Measurements from ENCODE around the gene IFIH1.

IFIH1 gene

DNA sequence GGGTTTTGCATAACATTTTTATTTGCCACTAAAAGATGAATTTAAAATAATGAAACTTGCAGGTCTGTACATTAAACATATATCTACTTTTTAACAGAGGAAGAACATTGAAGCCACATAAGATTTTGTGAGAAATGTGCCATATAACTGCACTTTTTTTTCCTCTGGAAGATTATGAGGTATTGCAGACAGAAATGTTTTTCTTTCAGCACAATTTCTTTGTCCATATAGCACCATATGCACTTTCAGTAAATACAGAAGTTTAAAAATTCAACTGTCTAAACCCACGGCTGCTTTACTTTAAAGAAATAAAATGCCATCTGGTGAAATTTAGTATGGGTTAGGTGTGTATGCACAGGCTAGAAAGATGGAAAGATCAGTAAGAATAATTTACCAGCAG is 74.8 kb downstream of the IFIH1 start:
- ATAC-seq: no peak
- TF ChIP-seq ZNF70 (CRISPR knock-in tag; IDR thresholded peaks at IDR 0.05) (no peak), BACH2 (CRISPR knock-in tag; IDR thresholded peaks at IDR 0.05; ENCODE audit: borderline replicate concordance) (no peak), ZC3H10 (CRISPR knock-in tag; IDR thresholded peaks at IDR 0.05) (no peak), SNAI2 (CRISPR knock-in tag; IDR thresholded peaks at IDR 0.05) (no peak), OSR1 (CRISPR knock-in tag; IDR thresholded peaks at IDR 0.05) (no peak), ZFP3 (CRISPR knock-in tag; IDR thresholded peaks at IDR 0.05) (no peak)
- TF ChIP-seq, protein P1, sequence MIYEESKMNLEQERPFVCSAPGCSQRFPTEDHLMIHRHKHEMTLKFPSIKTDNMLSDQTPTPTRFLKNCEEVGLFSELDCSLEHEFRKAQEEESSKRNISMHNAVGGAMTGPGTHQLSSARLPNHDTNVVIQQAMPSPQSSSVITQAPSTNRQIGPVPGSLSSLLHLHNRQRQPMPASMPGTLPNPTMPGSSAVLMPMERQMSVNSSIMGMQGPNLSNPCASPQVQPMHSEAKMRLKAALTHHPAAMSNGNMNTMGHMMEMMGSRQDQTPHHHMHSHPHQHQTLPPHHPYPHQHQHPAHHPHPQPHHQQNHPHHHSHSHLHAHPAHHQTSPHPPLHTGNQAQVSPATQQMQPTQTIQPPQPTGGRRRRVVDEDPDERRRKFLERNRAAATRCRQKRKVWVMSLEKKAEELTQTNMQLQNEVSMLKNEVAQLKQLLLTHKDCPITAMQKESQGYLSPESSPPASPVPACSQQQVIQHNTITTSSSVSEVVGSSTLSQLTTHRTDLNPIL (CRISPR knock-in tag; IDR thresholded peaks at IDR 0.05; ENCODE audit: low read depth): no peak

DNA sequence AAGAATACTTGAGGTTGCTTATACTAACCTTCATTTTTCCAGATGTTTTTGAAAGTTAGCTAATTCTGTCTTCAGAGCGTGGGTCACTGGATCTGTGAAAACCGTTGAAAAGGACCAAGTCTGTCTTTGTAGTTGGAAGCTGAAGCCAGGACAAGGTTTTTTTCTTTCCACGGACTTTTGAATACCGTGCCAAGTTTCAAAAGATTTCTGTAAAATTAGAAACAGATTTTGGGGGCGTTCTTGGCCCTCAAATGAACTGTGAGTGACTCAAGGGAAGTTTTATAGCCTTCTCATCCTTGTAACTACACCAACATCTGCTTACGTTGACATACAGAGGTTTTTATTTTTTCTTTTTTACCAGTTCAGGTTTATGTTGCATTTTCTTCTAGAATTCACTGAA is 75.2 kb downstream of the IFIH1 start, which contains the start of gene FAP:
Gene FAP, minus strand, starts transcription at position 152 of the 400 bp plus-strand sequence. Its CDS starts 118 bp downstream, at position 34.
- TF ChIP-seq ESRRG (CRISPR knock-in tag; IDR thresholded peaks at IDR 0.05) (no peak), ISL1 (CRISPR knock-in tag; IDR thresholded peaks at IDR 0.05) (peak; percentile 38; the same call in 1 of the 2 replicates)
- TF ChIP-seq, protein P2, sequence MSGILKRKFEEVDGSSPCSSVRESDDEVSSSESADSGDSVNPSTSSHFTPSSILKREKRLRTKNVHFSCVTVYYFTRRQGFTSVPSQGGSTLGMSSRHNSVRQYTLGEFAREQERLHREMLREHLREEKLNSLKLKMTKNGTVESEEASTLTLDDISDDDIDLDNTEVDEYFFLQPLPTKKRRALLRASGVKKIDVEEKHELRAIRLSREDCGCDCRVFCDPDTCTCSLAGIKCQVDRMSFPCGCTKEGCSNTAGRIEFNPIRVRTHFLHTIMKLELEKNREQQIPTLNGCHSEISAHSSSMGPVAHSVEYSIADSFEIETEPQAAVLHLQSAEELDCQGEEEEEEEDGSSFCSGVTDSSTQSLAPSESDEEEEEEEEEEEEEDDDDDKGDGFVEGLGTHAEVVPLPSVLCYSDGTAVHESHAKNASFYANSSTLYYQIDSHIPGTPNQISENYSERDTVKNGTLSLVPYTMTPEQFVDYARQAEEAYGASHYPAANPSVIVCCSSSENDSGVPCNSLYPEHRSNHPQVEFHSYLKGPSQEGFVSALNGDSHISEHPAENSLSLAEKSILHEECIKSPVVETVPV (CRISPR knock-in tag; IDR thresholded peaks at IDR 0.05): no peak
- ATAC-seq: peak; percentile 69

DNA sequence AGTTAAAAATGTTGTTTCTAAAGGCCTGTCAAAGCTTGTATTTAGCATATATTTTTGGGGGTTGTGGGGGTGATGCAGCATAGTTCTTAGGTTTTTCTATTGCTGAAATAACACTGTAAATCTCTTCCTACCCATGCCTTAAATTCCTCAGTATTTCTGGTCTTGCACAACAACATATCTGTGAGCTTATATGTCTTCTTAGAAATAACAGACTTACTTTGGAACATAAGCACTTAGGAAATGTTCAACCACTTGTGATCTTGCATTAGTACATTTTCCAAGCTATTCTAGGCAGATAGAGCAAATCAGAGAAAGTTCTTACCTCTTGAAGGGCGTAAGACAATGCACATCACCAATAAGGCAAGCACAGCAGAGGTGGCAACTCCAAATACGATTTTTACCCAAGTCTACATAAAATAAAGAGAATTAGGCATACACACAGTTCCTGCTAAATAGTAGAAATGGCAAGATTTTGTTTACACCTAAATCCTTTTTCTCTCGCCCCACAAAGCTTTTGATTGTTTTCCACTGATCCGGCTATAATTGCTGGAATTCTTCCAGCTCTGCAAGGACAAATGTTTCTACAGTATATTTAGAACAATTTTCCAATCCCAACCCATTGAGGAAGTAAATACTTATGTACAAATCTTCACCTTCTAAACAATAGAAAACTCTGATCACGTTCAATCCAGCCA is 75.8 kb downstream of the IFIH1 start:
- ATAC-seq: peak; percentile 26
- TF ChIP-seq SNAI2 (CRISPR knock-in tag; IDR thresholded peaks at IDR 0.05) (no peak), OSR1 (CRISPR knock-in tag; IDR thresholded peaks at IDR 0.05) (no peak), ZFP3 (CRISPR knock-in tag; IDR thresholded peaks at IDR 0.05) (no peak), TCF4 (CRISPR knock-in tag; IDR thresholded peaks at IDR 0.05; ENCODE audit: borderline replicate concordance) (no peak), PPARA (CRISPR knock-in tag; IDR thresholded peaks at IDR 0.05; ENCODE audit: borderline replicate concordance) (no peak), TOX (CRISPR knock-in tag; IDR thresholded peaks at IDR 0.05; ENCODE audit: borderline replicate concordance) (no peak), BACH2 (CRISPR knock-in tag; IDR thresholded peaks at IDR 0.05; ENCODE audit: borderline replicate concordance) (no peak), GLIS3 (CRISPR knock-in tag; IDR thresholded peaks at IDR 0.05) (no peak), ARNTL (CRISPR knock-in tag; IDR thresholded peaks at IDR 0.05; ENCODE audit: borderline replicate concordance, low read depth) (no peak), RARB (CRISPR knock-in tag; IDR thresholded peaks at IDR 0.05) (no peak), ZNF70 (CRISPR knock-in tag; IDR thresholded peaks at IDR 0.05) (no peak)
- TF ChIP-seq, protein P2 (CRISPR knock-in tag; IDR thresholded peaks at IDR 0.05): no peak
- TF ChIP-seq, protein P3, sequence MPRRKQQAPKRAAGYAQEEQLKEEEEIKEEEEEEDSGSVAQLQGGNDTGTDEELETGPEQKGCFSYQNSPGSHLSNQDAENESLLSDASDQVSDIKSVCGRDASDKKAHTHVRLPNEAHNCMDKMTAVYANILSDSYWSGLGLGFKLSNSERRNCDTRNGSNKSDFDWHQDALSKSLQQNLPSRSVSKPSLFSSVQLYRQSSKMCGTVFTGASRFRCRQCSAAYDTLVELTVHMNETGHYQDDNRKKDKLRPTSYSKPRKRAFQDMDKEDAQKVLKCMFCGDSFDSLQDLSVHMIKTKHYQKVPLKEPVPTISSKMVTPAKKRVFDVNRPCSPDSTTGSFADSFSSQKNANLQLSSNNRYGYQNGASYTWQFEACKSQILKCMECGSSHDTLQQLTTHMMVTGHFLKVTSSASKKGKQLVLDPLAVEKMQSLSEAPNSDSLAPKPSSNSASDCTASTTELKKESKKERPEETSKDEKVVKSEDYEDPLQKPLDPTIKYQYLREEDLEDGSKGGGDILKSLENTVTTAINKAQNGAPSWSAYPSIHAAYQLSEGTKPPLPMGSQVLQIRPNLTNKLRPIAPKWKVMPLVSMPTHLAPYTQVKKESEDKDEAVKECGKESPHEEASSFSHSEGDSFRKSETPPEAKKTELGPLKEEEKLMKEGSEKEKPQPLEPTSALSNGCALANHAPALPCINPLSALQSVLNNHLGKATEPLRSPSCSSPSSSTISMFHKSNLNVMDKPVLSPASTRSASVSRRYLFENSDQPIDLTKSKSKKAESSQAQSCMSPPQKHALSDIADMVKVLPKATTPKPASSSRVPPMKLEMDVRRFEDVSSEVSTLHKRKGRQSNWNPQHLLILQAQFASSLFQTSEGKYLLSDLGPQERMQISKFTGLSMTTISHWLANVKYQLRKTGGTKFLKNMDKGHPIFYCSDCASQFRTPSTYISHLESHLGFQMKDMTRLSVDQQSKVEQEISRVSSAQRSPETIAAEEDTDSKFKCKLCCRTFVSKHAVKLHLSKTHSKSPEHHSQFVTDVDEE (CRISPR knock-in tag; IDR thresholded peaks at IDR 0.05): no peak
- TF ChIP-seq, protein P4, sequence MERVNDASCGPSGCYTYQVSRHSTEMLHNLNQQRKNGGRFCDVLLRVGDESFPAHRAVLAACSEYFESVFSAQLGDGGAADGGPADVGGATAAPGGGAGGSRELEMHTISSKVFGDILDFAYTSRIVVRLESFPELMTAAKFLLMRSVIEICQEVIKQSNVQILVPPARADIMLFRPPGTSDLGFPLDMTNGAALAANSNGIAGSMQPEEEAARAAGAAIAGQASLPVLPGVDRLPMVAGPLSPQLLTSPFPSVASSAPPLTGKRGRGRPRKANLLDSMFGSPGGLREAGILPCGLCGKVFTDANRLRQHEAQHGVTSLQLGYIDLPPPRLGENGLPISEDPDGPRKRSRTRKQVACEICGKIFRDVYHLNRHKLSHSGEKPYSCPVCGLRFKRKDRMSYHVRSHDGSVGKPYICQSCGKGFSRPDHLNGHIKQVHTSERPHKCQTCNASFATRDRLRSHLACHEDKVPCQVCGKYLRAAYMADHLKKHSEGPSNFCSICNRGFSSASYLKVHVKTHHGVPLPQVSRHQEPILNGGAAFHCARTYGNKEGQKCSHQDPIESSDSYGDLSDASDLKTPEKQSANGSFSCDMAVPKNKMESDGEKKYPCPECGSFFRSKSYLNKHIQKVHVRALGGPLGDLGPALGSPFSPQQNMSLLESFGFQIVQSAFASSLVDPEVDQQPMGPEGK (CRISPR knock-in tag; IDR thresholded peaks at IDR 0.05; ENCODE audit: borderline replicate concordance): no peak

DNA sequence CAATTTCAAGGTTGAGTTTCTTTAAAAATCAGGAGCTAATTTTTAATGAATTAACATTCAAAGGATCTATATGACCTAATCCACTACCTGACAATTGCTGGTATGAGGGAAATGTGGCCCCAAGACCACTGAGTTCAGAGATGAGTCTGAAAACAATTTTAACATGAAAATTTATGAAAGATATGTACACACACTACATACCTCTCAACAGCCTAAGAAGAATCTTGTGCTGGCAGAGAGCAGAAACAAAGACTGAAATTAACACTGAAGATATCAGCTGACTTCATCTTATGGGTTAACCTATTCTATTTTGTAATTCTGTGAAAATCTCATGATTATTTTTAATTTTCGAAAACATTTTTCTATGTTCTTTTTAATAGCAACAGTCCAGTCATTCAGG is 76.9 kb downstream of the IFIH1 start:
- no peak for TF ChIP-seq ZNF8 (CRISPR knock-in tag; IDR thresholded peaks at IDR 0.05)
- no peak for TF ChIP-seq ISL1 (CRISPR knock-in tag; IDR thresholded peaks at IDR 0.05)
- TF ChIP-seq ARNTL (CRISPR knock-in tag; IDR thresholded peaks at IDR 0.05; ENCODE audit: borderline replicate concordance, low read depth): no peak
- no peak for TF ChIP-seq PPARA (CRISPR knock-in tag; IDR thresholded peaks at IDR 0.05; ENCODE audit: borderline replicate concordance)
- TF ChIP-seq ZFP3 (CRISPR knock-in tag; IDR thresholded peaks at IDR 0.05): no peak
- TF ChIP-seq, protein P2 (CRISPR knock-in tag; IDR thresholded peaks at IDR 0.05): no peak
- no peak for TF ChIP-seq CSDC2 (CRISPR knock-in tag; IDR thresholded peaks at IDR 0.05)
- TF ChIP-seq TCF4 (CRISPR knock-in tag; IDR thresholded peaks at IDR 0.05; ENCODE audit: borderline replicate concordance): no peak
- ATAC-seq: no peak
